ENCODE data around the gene HIVEP3. TPM values are rescaled to one million over a fixed set of nuclear protein-coding genes. Genes with fewer than 3 reads are reported as not detected.

The HIVEP3 gene
- total RNA-seq, 1 experiment from 2014 or later: 1.4 TPM

DNA sequence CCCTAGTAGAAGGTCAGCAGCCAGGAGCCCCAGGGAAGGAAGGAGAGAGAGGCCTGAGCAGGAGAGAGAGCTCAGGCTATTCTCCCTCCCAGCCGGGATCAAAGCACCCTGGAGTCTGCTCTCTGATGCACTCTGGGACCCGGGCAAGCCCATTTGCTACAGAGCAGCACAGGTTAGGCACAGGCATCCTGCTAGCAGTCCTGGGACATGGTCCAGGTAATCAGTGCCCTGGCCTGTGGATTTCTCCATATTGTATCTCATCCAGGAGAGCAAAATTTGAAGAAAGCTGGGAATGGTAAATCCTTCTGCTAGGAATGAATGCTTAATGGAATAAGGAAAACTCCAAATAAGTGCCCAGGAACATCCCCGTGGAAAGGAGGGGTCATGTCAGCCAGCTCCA, 130.3 kb downstream of the HIVEP3 start:
- H4K5ac ChIP-seq (ENCODE audit: insufficient read length, low read depth, low read length): no peak overlapping the region
- H2BK5ac ChIP-seq (ENCODE audit: insufficient read length, low read length): no peak overlapping the region
- H3K4me2 ChIP-seq (ENCODE audit: insufficient read depth, insufficient read length, low read length): no peak overlapping the region
- H3K4me1 Mint-ChIP-seq: peaks cover 8 to 9% of the 10 kb centered on the region in 2 experiments; a peak in 3 of 4 replicates
- H2AFZ ChIP-seq (ENCODE audit: low read length): no peak overlapping the region
- no peak overlapping the region for H3K23ac ChIP-seq (ENCODE audit: insufficient read length, low read depth, low read length)
- no peaks in the 10 kb centered on the region for H3K79me1 ChIP-seq (ENCODE audit: insufficient read depth, low read depth, low read length, poor library complexity, severe bottlenecking)
- H3K56ac ChIP-seq (ENCODE audit: insufficient read length, low read depth, low read length): no peak overlapping the region
- no peaks in the 10 kb centered on the region for H3K27me3 ChIP-seq (ENCODE audit: insufficient read depth, low read length)
- no peak for TF ChIP-seq CTCF (conservative IDR thresholded peaks at IDR 0.05)
- H3K27ac ChIP-seq (ENCODE audit: insufficient read length, low read depth, low read length): no peak overlapping the region
- no peaks in the 10 kb centered on the region for H3K4me1 ChIP-seq (ENCODE audit: insufficient read depth, low read length)
- no peak overlapping the region for H2BK15ac ChIP-seq (ENCODE audit: low read depth, low read length)
- H3K4ac ChIP-seq (ENCODE audit: low read depth, low read length): no peak overlapping the region
- no peaks in the 10 kb centered on the region for H3K79me2 ChIP-seq (ENCODE audit: insufficient read depth, low read length)
- H3T11ph ChIP-seq (ENCODE audit: low read length): no peak overlapping the region
- no peaks in the 10 kb centered on the region; the same call in 1 of the 2 replicates for H3K27me3 Mint-ChIP-seq (ENCODE audit: low read depth)
- no peaks in the 10 kb centered on the region for H3K23me2 ChIP-seq (ENCODE audit: insufficient read length, low read depth, low read length, poor library complexity, severe bottlenecking)
- H3K9me3 Mint-ChIP-seq: peaks cover 0 to 2% of the 10 kb centered on the region in 2 experiments; a peak in 1 of 5 replicates
- WGBS (ENCODE audit: extremely low coverage, insufficient read length, low lambda C conversion rate): no CpG with 5 or more reads among the region's 3 CpGs
- no peak overlapping the region for H3K9ac ChIP-seq (ENCODE audit: extremely low read depth, insufficient read length, low read length)
- no peak overlapping the region for H2AK5ac ChIP-seq (ENCODE audit: insufficient read length, low read length)
- H3K27ac Mint-ChIP-seq: no peak overlapping the region; a peak in 1 of 7 replicates
- H2BK20ac ChIP-seq (ENCODE audit: low read depth, low read length, poor library complexity, severe bottlenecking): no peak overlapping the region
- H2BK120ac ChIP-seq (ENCODE audit: low read depth, low read length, poor library complexity, severe bottlenecking): no peak overlapping the region
- no peaks in the 10 kb centered on the region for H4K20me1 ChIP-seq (ENCODE audit: control insufficient read depth, insufficient read depth, insufficient read length)
- no peaks in the 10 kb centered on the region; a peak in 2 of 7 replicates for H3K36me3 Mint-ChIP-seq (ENCODE audit: insufficient read depth in 1 of 3, low read depth in 3 of 3)
- H3K18ac ChIP-seq (ENCODE audit: insufficient read length, low read depth, low read length): no peak overlapping the region
- no peak overlapping the region for H4K91ac ChIP-seq (ENCODE audit: insufficient read length, low read depth, low read length)
- H2BK12ac ChIP-seq (ENCODE audit: insufficient read length, low read depth, low read length): no peak overlapping the region
- no peak overlapping the region for H4K8ac ChIP-seq (replicated peaks; ENCODE audit: insufficient read length, low read depth, low read length)
- no peak overlapping the region for H3K4me3 Mint-ChIP-seq
- DNase-seq: no peak
- no peak overlapping the region for H3K14ac ChIP-seq (ENCODE audit: insufficient read depth, low read length)
- H3K9me3 ChIP-seq (ENCODE audit: control insufficient read depth, low read depth, low read length): no peaks in the 10 kb centered on the region

Measured in H9 (cell line).